Choroid plexus epithelial cell (primary cell): ENCODE data around the gene DRC7.
"Not testable (repeated sequence)": the region's sequence is repeated elsewhere in the genome, so short reads cannot be mapped to it uniquely, and the experiment has no call there.

Experiments
- DNase-seq: peaks from one replicate; pipeline ENCODE4 v3.0.0-alpha.2; 2010; ENCODE audit warnings: low read depth
- H3K4me3 ChIP-seq: 2 replicates; pipeline ENCODE4 v1.5.1; 2011; ENCODE audit warnings: low read depth, mild to moderate bottlenecking, control low read depth, low read length, moderate library complexity
- TF ChIP-seq, protein P1 (sequence below): conservative IDR thresholded peaks from 2 replicates; pipeline ENCODE4 v1.5.1; 2011; ENCODE audit warnings: low read depth, mild to moderate bottlenecking, control low read depth, inconsistent platforms, low read length, moderate library complexity

DRC7 gene

GRCh38 chr16:57743458-57743857 is 48.9 kb downstream of the DRC7 start:
- H3K4me3 ChIP-seq, result no peak overlapping the region
- DNase-seq, result no peak
- TF ChIP-seq, protein P1, sequence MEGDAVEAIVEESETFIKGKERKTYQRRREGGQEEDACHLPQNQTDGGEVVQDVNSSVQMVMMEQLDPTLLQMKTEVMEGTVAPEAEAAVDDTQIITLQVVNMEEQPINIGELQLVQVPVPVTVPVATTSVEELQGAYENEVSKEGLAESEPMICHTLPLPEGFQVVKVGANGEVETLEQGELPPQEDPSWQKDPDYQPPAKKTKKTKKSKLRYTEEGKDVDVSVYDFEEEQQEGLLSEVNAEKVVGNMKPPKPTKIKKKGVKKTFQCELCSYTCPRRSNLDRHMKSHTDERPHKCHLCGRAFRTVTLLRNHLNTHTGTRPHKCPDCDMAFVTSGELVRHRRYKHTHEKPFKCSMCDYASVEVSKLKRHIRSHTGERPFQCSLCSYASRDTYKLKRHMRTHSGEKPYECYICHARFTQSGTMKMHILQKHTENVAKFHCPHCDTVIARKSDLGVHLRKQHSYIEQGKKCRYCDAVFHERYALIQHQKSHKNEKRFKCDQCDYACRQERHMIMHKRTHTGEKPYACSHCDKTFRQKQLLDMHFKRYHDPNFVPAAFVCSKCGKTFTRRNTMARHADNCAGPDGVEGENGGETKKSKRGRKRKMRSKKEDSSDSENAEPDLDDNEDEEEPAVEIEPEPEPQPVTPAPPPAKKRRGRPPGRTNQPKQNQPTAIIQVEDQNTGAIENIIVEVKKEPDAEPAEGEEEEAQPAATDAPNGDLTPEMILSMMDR, result no peak

GRCh38 chr16:57743886-57744641 is 49.5 kb downstream of the DRC7 start:
- TF ChIP-seq, protein P1, result no peak
- no peak overlapping the region for H3K4me3 ChIP-seq
- DNase-seq, result no peak

DNA sequence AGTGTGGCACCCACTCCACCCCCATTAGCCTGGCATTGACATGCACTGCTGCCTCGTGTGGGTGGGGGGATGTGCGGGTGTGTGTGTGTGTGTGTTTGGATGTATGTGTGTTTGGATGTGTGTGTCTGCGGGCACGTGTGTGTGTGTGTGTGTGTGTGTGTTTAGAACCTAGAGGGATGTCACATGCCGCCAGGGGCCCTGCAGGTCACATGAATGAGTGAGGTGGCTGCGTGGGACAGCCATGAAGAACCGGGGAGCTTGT is 50.0 kb downstream of the DRC7 start:
- TF ChIP-seq, protein P1, result no peak
- DNase-seq, result no peak
- H3K4me3 ChIP-seq, result no peak overlapping the region

GRCh38 chr16:57745768-57746167 is 51.2 kb downstream of the DRC7 start:
- no peak for DNase-seq
- TF ChIP-seq, protein P1, result no peak
- no peak overlapping the region for H3K4me3 ChIP-seq

- DNase-seq, H3K4me3 ChIP-seq: not testable (repeated sequence)
These were observed 51.7 kb downstream of the DRC7 start for GRCh38 chr16:57746316-57746715.

DNA sequence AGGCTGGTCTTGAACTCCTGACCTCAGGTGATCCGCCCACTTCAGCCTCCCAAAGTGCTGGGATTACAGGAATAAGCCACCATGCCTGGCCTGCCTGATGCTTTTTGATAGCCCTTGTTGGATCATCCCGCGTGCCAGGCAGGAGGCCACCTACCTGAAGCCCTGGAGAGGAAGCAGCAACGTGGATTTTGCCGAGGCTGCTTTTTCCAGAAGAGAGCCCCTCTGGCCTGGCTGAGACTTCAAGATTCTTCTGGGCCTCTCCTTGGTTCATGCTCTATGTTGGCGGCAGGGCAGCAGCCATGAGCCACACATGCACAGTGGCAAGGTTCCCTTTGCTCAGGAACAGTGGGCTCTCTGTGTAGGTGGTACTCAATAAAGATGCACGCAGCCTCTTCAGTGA is 52.5 kb downstream of the DRC7 start:
- H3K4me3 ChIP-seq, result no peak overlapping the region
- no peak for DNase-seq
- TF ChIP-seq, protein P1, result no peak

DNA sequence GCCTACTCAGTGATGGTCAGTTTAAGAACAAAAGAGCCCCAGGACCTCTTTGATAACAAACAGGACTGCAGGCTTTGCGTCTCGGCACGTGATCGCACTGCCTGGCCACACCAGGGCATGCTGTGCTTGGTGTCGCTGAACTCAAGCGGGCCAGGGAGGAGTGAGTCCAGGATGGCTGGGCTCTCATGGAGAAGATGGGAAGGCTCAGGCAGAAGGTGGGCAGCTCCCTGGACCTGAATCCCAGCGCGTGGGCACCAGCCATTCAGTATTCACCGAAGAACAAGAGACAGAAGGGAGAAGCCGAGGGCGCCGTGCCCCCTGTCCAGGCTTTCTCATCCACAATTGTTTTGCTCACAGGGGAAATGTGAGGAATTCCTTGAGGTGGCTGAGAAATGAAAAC is 52.9 kb downstream of the DRC7 start:
- TF ChIP-seq, protein P1, result no peak
- DNase-seq, result no peak
- H3K4me3 ChIP-seq, result no peak overlapping the region
